HepG2 (cell line): ENCODE data around the gene RGCC. TPM values are rescaled to one million over a fixed set of nuclear protein-coding genes. Genes with fewer than 3 reads are reported as not detected.

Experiments
- AKAP8 ChIP-seq: sonication (generic); formaldehyde crosslinking; IDR thresholded peaks from 2 replicates; pipeline ENCODE4 v1.5.1; 2020; ENCODE audit warnings: mild to moderate bottlenecking, missing genetic modification reagents
- BORCS8-MEF2B ChIP-seq: sonication (generic); formaldehyde crosslinking; IDR thresholded peaks from 2 replicates; pipeline ENCODE4 v1.8.0; 2022; ENCODE audit warnings: mild to moderate bottlenecking, missing genetic modification reagents
- CCDC6 ChIP-seq: sonication (generic); formaldehyde crosslinking; IDR thresholded peaks from 2 replicates; pipeline ENCODE4 v1.8.1; 2022; ENCODE audit warnings: mild to moderate bottlenecking, missing genetic modification reagents, moderate library complexity
- CEBPZ ChIP-seq: IDR thresholded peaks from 2 replicates; pipeline ENCODE4 v1.6.1; 2012; ENCODE audit warnings: low read length, improper control_type of control experiment
- FOXK1 ChIP-seq: sonication (generic); formaldehyde crosslinking; IDR thresholded peaks from 2 replicates; pipeline ENCODE4 v1.4.0; 2020; ENCODE audit warnings: low read depth, missing genetic modification reagents, borderline replicate concordance
- IKZF5 ChIP-seq: IDR thresholded peaks from 2 replicates; pipeline ENCODE4 v1.6.1; 2018; ENCODE audit warnings: missing genetic modification reagents, mild to moderate bottlenecking, missing compliant biosample characterization
- JUNB ChIP-seq: sonication (generic); formaldehyde crosslinking; IDR thresholded peaks from 2 replicates; pipeline ENCODE4 v1.8.0; 2022; ENCODE audit warnings: missing genetic modification reagents, mild to moderate bottlenecking, borderline replicate concordance
- RORA ChIP-seq: sonication (generic); formaldehyde crosslinking; IDR thresholded peaks from 2 replicates; pipeline ENCODE4 v1.5.0; 2020; ENCODE audit warnings: mild to moderate bottlenecking, missing genetic modification reagents, moderate library complexity
- RXRA ChIP-seq: sonication (generic); formaldehyde crosslinking; IDR thresholded peaks from 2 replicates; pipeline ENCODE4 v1.5.1; 2020; ENCODE audit warnings: missing genetic modification reagents
- SNRNP70 ChIP-seq: fragments of 200-400 bp; formaldehyde crosslinking; IDR thresholded peaks from 2 replicates; pipeline ENCODE4 v1.6.1; 2017; ENCODE audit warnings: mild to moderate bottlenecking, low read depth, low read length, moderate library complexity
- SP5 ChIP-seq: IDR thresholded peaks from 2 replicates; pipeline ENCODE4 v1.6.1; 2016; ENCODE audit warnings: low read depth, borderline replicate concordance
- TEF ChIP-seq: sonication (generic); formaldehyde crosslinking; IDR thresholded peaks from 2 replicates; pipeline ENCODE4 v1.5.0; 2020; ENCODE audit warnings: missing genetic modification reagents
- TFDP2 ChIP-seq: sonication (generic); formaldehyde crosslinking; IDR thresholded peaks from 2 replicates; pipeline ENCODE4 v1.4.0; 2020; ENCODE audit warnings: missing genetic modification reagents
- ZNF263 ChIP-seq: sonication (generic); formaldehyde crosslinking; IDR thresholded peaks from 2 replicates; pipeline ENCODE4 v1.4.0; 2020; ENCODE audit warnings: missing genetic modification reagents
- ZNF576 ChIP-seq: sonication (generic); formaldehyde crosslinking; IDR thresholded peaks from 2 replicates; pipeline ENCODE4 v1.4.0; 2020; ENCODE audit warnings: mild to moderate bottlenecking, missing genetic modification reagents
- ZNF646 ChIP-seq: sonication (generic); formaldehyde crosslinking; IDR thresholded peaks from 2 replicates; pipeline ENCODE4 v1.9.0; 2021; ENCODE audit warnings: mild to moderate bottlenecking, missing genetic modification reagents
- ZNF75D ChIP-seq: sonication (generic); formaldehyde crosslinking; IDR thresholded peaks from 2 replicates; pipeline ENCODE4 v1.8.1; 2023; ENCODE audit warnings: missing genetic modification reagents, mild to moderate bottlenecking, borderline replicate concordance
- ZNF816 ChIP-seq: sonication (generic); formaldehyde crosslinking; IDR thresholded peaks from 2 replicates; pipeline ENCODE4 v1.8.0; 2022; ENCODE audit warnings: missing genetic modification reagents, mild to moderate bottlenecking, borderline replicate concordance
- polyA plus RNA-seq, 8 experiments: library from polyadenylated mRNA; depleted of rRNA in 3 of 8; stranded (reverse) in 7 of 8; unstranded in 1 of 8; fragments of >200 nt; fragmentation: Illumina TruSeq in 4 of 8; extraction: Trizol in 4 of 8; gene quantifications; 2 replicates each; pipeline versions ENCODE4 v1.2.1 to v1.2.3, GENCODE V29; 2011 to 2016; ENCODE audit warnings: low read depth in 4 of 8, missing spikeins in 1 of 8, mixed read lengths in 1 of 8; ENCODE audit not compliant: insufficient read depth in 1 of 8
- total RNA-seq, 5 experiments: library from RNA; depleted of rRNA; stranded (reverse); fragments of >200 nt; fragmentation: Illumina TruSeq; extraction: Trizol; gene quantifications; 2 replicates each; pipeline ENCODE4 v1.2.3, GENCODE V29; 2016; ENCODE audit warnings: low read depth in 1 of 5

The RGCC gene
- total and polyA plus RNA-seq, 2 of the 13 experiments (the other 11 are each of a cell fraction or from before 2014, with no cell fraction given), result 0.20 to 8.4 TPM

- no peak for TF ChIP-seq CEBPZ
- TF ChIP-seq CCDC6 (CRISPR knock-in tag), result no peak
- no peak for TF ChIP-seq ZNF75D (CRISPR knock-in tag)
- TF ChIP-seq TFDP2, result no peak
- TF ChIP-seq ZNF816, result no peak
- no peak for TF ChIP-seq AKAP8 (CRISPR knock-in tag)
- no peak for TF ChIP-seq SNRNP70
- no peak for TF ChIP-seq RORA (CRISPR knock-in tag)
- TF ChIP-seq SP5 (CRISPR knock-in tag), result no peak
- no peak for TF ChIP-seq BORCS8-MEF2B (CRISPR knock-in tag)
- TF ChIP-seq FOXK1, result no peak
- TF ChIP-seq TEF (CRISPR knock-in tag), result no peak
- TF ChIP-seq ZNF646 (CRISPR knock-in tag), result no peak
- no peak for TF ChIP-seq ZNF576 (CRISPR knock-in tag)
- TF ChIP-seq JUNB, result no peak
- no peak for TF ChIP-seq IKZF5 (CRISPR knock-in tag)
- no peak for TF ChIP-seq ZNF263 (CRISPR knock-in tag)
- no peak for TF ChIP-seq RXRA
Observed at GRCh38 chr13:41411522-41411921, 45.8 kb upstream of the RGCC start (continued).
